Spleen (tissue), 11 donors: ENCODE measurements around the gene FAM20A. TPM values are rescaled to one million over a fixed set of nuclear protein-coding genes. Genes with fewer than 3 reads are reported as not detected.
"Not testable (repeated sequence)": the region's sequence is repeated elsewhere in the genome, so short reads cannot be mapped to it uniquely, and the experiment has no call there.

Source experiments
- DNase-seq: peaks from one replicate; pipeline ENCODE4 v3.0.0-alpha.2; 2020
- H3K27ac ChIP-seq, 8 donors: fragments of 200-600 bp; sonication (generic) in 7 of 8; 1 replicate in 4 of 8; 2 replicates in 4 of 8; pipeline versions ENCODE4 v1.5.0 to v1.8.0; 2016 to 2021; ENCODE audit warnings: inconsistent platforms in 4 of 8, mild to moderate bottlenecking in 4 of 8, moderate library complexity in 1 of 8
- H3K27me3 ChIP-seq, 7 donors: fragments of 200-600 bp; sonication (generic) in 6 of 7; replicated peaks in 1 of 7; 1 replicate in 4 of 7; 2 replicates in 3 of 7; pipeline versions ENCODE4 v1.5.0 to v1.8.0; 2016 to 2021; ENCODE audit warnings: inconsistent platforms in 3 of 7, mild to moderate bottlenecking in 1 of 7
- H3K36me3 ChIP-seq, 6 donors: fragments of 200-600 bp; sonication (generic) in 5 of 6; 1 replicate in 4 of 6; 2 replicates in 2 of 6; pipeline versions ENCODE4 v1.5.0 to v1.8.0; 2016 to 2021; ENCODE audit warnings: inconsistent platforms in 2 of 6
- H3K4me1 ChIP-seq, 6 donors: fragments of 200-600 bp; sonication (generic) in 5 of 6; 1 replicate in 3 of 6; 2 replicates in 3 of 6; pipeline versions ENCODE4 v1.5.0 to v1.8.0; 2016 to 2021; ENCODE audit warnings: inconsistent platforms in 3 of 6
- H3K4me3 ChIP-seq, 8 donors: fragments of 200-600 bp; sonication (generic) in 7 of 8; 1 replicate in 4 of 8; 2 replicates in 4 of 8; pipeline versions ENCODE4 v1.5.0 to v1.8.0; 2016 to 2021; ENCODE audit warnings: inconsistent platforms in 4 of 8, mild to moderate bottlenecking in 4 of 8, moderate library complexity in 2 of 8
- H3K9me3 ChIP-seq, 8 donors: fragments of 200-600 bp; sonication (generic) in 7 of 8; 1 replicate in 4 of 8; 2 replicates in 4 of 8; pipeline versions ENCODE4 v1.5.0 to v1.8.0; 2016 to 2021; ENCODE audit warnings: inconsistent platforms in 4 of 8
- CTCF ChIP-seq, 11 experiments: fragments of 200-600 bp in 7 of 11; fragments of 450-650 bp in 4 of 11; sonication (generic) in 4 of 11; IDR thresholded peaks in 8 of 11; conservative IDR thresholded peaks in 3 of 11; 1 replicate in 7 of 11; 2 replicates in 4 of 11; pipeline versions ENCODE4 v1.4.0 to v1.8.0; 2016 to 2021; ENCODE audit warnings: antibody characterized with exemption in 11 of 11, inconsistent platforms in 4 of 11, mild to moderate bottlenecking in 1 of 11
- POLR2A ChIP-seq, 3 donors: fragments of 450-650 bp; IDR thresholded peaks; one replicate each; pipeline ENCODE4 v1.5.1; 2017; ENCODE audit warnings: antibody characterized with exemption in 3 of 3, mild to moderate bottlenecking in 1 of 3
- POLR2AphosphoS5 ChIP-seq, 3 donors: sonication (generic); formaldehyde crosslinking; IDR thresholded peaks; one replicate each; pipeline ENCODE4 v1.5.1; 2017; ENCODE audit warnings: antibody characterized with exemption in 3 of 3
- WGBS, 5 donors: extraction: QIAGEN DNeasy Blood & Tissue Kit in 3 of 5; methylation state at CpG; one replicate each; pipeline versions ENCODE4 v1.1.5 to v1.1.7; 2013 to 2018; 5-methylcytosine and 5-hydroxymethylcytosine counted together
- intact Hi-C: fragments of 100-400 bp; cut with DNase I; formaldehyde crosslinking; loops from one replicate; pipeline ENCODE4 v1.15.0; 2023; ENCODE audit warnings: low total_unique reads
- polyA plus RNA-seq, 3 donors: library from polyadenylated mRNA; stranded (reverse); fragments of 200-250 nt; gene quantifications; one replicate each; pipeline ENCODE4 v1.2.1, GENCODE V29; 2013
- total RNA-seq, 7 donors: library from RNA; depleted of rRNA in 3 of 7; stranded (reverse); fragments of >200 nt in 3 of 7; fragmentation: NEBNext Ultra II Directional in 4 of 7; extraction: Animal tissue kit (Norgen Biotek cat#: 25700) in 4 of 7; gene quantifications; one replicate each; pipeline versions ENCODE4 v1.1.0 to v1.2.1, GENCODE V29; 2016 to 2021
- donor health status: healthy with polysubstance abuse.
- donor health status: DM: no; HTN: no; CAD: no; lungs with moderate emphysema.
- donor health status: DM: no; HTN: no; CAD: no.
- donor health status: Bipolar disorder and iron deficiency.
- donor health status: healthy.
- donor health status: DM: no; HTN: no; CAD: no.
- donor health status: DM: yes; HTN: yes; CAD: no.

Gene FAM20A
- total and polyA plus RNA-seq, 10 donors: 5.0 to 58.0 (median 26.1) TPM

GRCh38 chr17:68587026-68587425 is 14.1 kb downstream of the FAM20A start:
- H3K9me3 ChIP-seq: peaks cover 0 to 13% (median 2%) of the 10 kb centered on the region in 8 donors
- no peak for DNase-seq
- H3K4me3 ChIP-seq: no peak overlapping the region
- 90 to 99% (median 94%) methylated on average over 5 of the region's 5 CpGs for WGBS, 5 donors
- no peak overlapping the region for H3K27ac ChIP-seq
- TF ChIP-seq POLR2AphosphoS5 (IDR thresholded peaks at IDR 0.05): no peak
- no peak for TF ChIP-seq CTCF (IDR thresholded peaks at IDR 0.05 in 8 of 11, conservative IDR thresholded peaks at IDR 0.05 in 3 of 11)
- no peak for TF ChIP-seq POLR2A (IDR thresholded peaks at IDR 0.05)
- peaks cover 0 to 5% (median 0%) of the 10 kb centered on the region in 7 donors for H3K27me3 ChIP-seq
- H3K4me1 ChIP-seq: peaks cover 0 to 12% (median 0%) of the 10 kb centered on the region in 6 donors
- intact Hi-C loops: no loop called here
- H3K36me3 ChIP-seq: no peaks in the 10 kb centered on the region

- H3K4me1 ChIP-seq: peaks cover 0 to 25% (median 5%) of the 10 kb centered on the region in 6 donors
- no peak overlapping the region for H3K4me3 ChIP-seq
- TF ChIP-seq CTCF (IDR thresholded peaks at IDR 0.05 in 8 of 11, conservative IDR thresholded peaks at IDR 0.05 in 3 of 11) (no peak), POLR2AphosphoS5 (IDR thresholded peaks at IDR 0.05) (no peak), POLR2A (IDR thresholded peaks at IDR 0.05) (no peak)
- H3K9me3 ChIP-seq: peaks cover 0 to 13% (median 2%) of the 10 kb centered on the region in 8 donors
- H3K36me3 ChIP-seq: no peaks in the 10 kb centered on the region
- WGBS, 5 donors: 91 to 100% (median 92%) methylated on average over 4 of the region's 4 CpGs
- no peak for DNase-seq
- H3K27ac ChIP-seq: no peak overlapping the region
- no peaks in the 10 kb centered on the region for H3K27me3 ChIP-seq
- intact Hi-C loops: no loop called here
Observed at GRCh38 chr17:68585643-68586042, 15.5 kb downstream of the FAM20A start.

GRCh38 chr17:68584581-68585303 is 16.4 kb downstream of the FAM20A start:
- Histone ChIP-seq H3K4me1 (peaks cover 0 to 34% (median 13%) of the 10 kb centered on the region in 6 donors), H3K4me3 (no peak overlapping the region), H3K27ac (no peak overlapping the region), H3K9me3 (peaks cover 0 to 13% (median 2%) of the 10 kb centered on the region in 8 donors), H3K36me3 (no peaks in the 10 kb centered on the region), H3K27me3 (no peaks in the 10 kb centered on the region)
- TF ChIP-seq CTCF (IDR thresholded peaks at IDR 0.05 in 8 of 11, conservative IDR thresholded peaks at IDR 0.05 in 3 of 11) (no peak), POLR2AphosphoS5 (IDR thresholded peaks at IDR 0.05) (no peak), POLR2A (IDR thresholded peaks at IDR 0.05) (no peak)
- WGBS, 5 donors: 85 to 92% (median 86%) methylated on average over 5 of the region's 5 CpGs
- no peak for DNase-seq
- intact Hi-C loops: no loop called here

GRCh38 chr17:68582867-68583266 is 18.3 kb downstream of the FAM20A start:
- H3K4me3 ChIP-seq, DNase-seq, intact Hi-C loops, H3K36me3 ChIP-seq, H3K27me3 ChIP-seq, H3K27ac ChIP-seq, H3K9me3 ChIP-seq: not testable (repeated sequence)
- H3K4me1 ChIP-seq: peaks cover 0 to 44% (median 17%) of the 10 kb centered on the region in 6 donors
- WGBS, 5 donors: 64 to 81% (median 65%) methylated on average over 6 of the region's 6 CpGs
